OCI-LY7 (cell line): Measurements from ENCODE around the gene RAP1B. TPM values are rescaled to one million over a fixed set of nuclear protein-coding genes. Genes with fewer than 3 reads are reported as not detected.

Source experiments
- BruUV-seq: library from RNA; stranded (reverse); fragments of 400-500 nt; replicated peaks from 2 replicates; lab custom pipeline; 2021; lab: Mats Ljungman, UMichigan
- CTCF ChIA-PET: fragments of 300-600 bp; sonication (Branson Sonifier 250); formaldehyde crosslinking; loops from one replicate; lab custom pipeline; 2022; ENCODE audit warnings: antibody characterized with exemption; ENCODE audit not compliant: unreplicated experiment; lab: Charles Lee
- POLR2A ChIA-PET: fragments of 300-600 bp; sonication (Branson Sonifier 250); formaldehyde crosslinking; loops from one replicate; lab custom pipeline; 2022; ENCODE audit warnings: antibody characterized with exemption; lab: Charles Lee
- DNase-seq: peaks from one replicate; pipeline ENCODE4 v3.0.0-alpha.2; 2015; ENCODE audit warnings: low spot score
- H2AFZ ChIP-seq: fragments of 200-600 bp; sonication (generic), shearing (Covaris generic); 2 replicates; pipeline ENCODE4 v1.6.1; 2014; ENCODE audit warnings: mild to moderate bottlenecking, antibody characterized with exemption, low read length, moderate library complexity
- H3K27ac ChIP-seq: fragments of 200-600 bp; sonication (generic); 2 replicates; pipeline ENCODE4 v1.5.1; 2014; ENCODE audit warnings: mixed run types, low read depth, mild to moderate bottlenecking, moderate library complexity, low read length, inconsistent platforms; ENCODE audit not compliant: poor library complexity, severe bottlenecking
- H3K36me3 ChIP-seq: fragments of 200-600 bp; sonication (generic); 2 replicates; pipeline ENCODE4 v1.6.1; 2014; ENCODE audit warnings: mild to moderate bottlenecking, antibody characterized with exemption, low read length, moderate library complexity, mixed read lengths; ENCODE audit not compliant: insufficient read depth
- H3K4me1 ChIP-seq: fragments of 200-600 bp; sonication (generic); 2 replicates; pipeline ENCODE4 v1.5.1; 2014; ENCODE audit warnings: mild to moderate bottlenecking, low read length; ENCODE audit not compliant: insufficient read depth, poor library complexity, severe bottlenecking
- H3K4me2 ChIP-seq: fragments of 200-600 bp; sonication (generic); 2 replicates; pipeline ENCODE4 v1.6.1; 2014; ENCODE audit warnings: mild to moderate bottlenecking, low read length
- H3K4me3 ChIP-seq: fragments of 200-600 bp; sonication (generic); 2 replicates; pipeline ENCODE4 v1.5.1; 2014; ENCODE audit warnings: mild to moderate bottlenecking, low read depth, low read length; ENCODE audit not compliant: poor library complexity, severe bottlenecking
- H3K79me2 ChIP-seq: fragments of 200-600 bp; sonication (generic); 2 replicates; pipeline ENCODE4 v1.6.1; 2016; ENCODE audit warnings: low read depth, mild to moderate bottlenecking, low read length, moderate library complexity, mixed read lengths; ENCODE audit not compliant: insufficient read depth
- H3K9me2 ChIP-seq: fragments of 200-600 bp; sonication (generic); 2 replicates; pipeline ENCODE4 v1.6.1; 2016; ENCODE audit warnings: mild to moderate bottlenecking, low read length, mixed read lengths; ENCODE audit not compliant: insufficient read depth
- H3K9me3 ChIP-seq: fragments of 200-600 bp; sonication (generic); 2 replicates; pipeline ENCODE4 v1.6.1; 2014; ENCODE audit warnings: mild to moderate bottlenecking, mixed run types, low read length, mixed read lengths
- H4K20me1 ChIP-seq: fragments of 200-600 bp; sonication (generic); 2 replicates; pipeline ENCODE4 v1.6.1; 2014; ENCODE audit warnings: mild to moderate bottlenecking, antibody characterized with exemption, low read length, moderate library complexity, mixed read lengths; ENCODE audit not compliant: insufficient read depth
- CTCF ChIP-seq: fragments of 200-600 bp; sonication (generic); conservative IDR thresholded peaks from 2 replicates; pipeline ENCODE4 v1.5.1; 2014; ENCODE audit warnings: mild to moderate bottlenecking, antibody characterized with exemption, low read length, moderate library complexity, mixed read lengths
- EZH2phosphoT487 ChIP-seq: fragments of 200-600 bp; sonication (generic); IDR thresholded peaks from 2 replicates; pipeline ENCODE4 v1.6.1; 2018; ENCODE audit warnings: low read depth, borderline replicate concordance, mild to moderate bottlenecking, mixed run types, antibody characterized with exemption, low read length, moderate library complexity, mixed read lengths
- intact Hi-C: fragments of 100-400 bp; cut with micrococcal nuclease; formaldehyde crosslinking; loops from one replicate; pipeline ENCODE4 v1.10.0; 2022; ENCODE audit not compliant: unreplicated experiment
- total RNA-seq, 2 experiments: library from RNA; depleted of rRNA in 1 of 2; stranded (reverse); fragments of >200 nt in 1 of 2; shearing (Covaris generic) in 1 of 2; gene quantifications; 2 replicates each; pipeline ENCODE4 v1.2.3, GENCODE V29; 2014 to 2022

The RAP1B gene
- total RNA-seq, 2 experiments from 2014 or later, result 100 to 166 TPM

GRCh38 chr12:68622250-68622649, 11.6 kb downstream of the RAP1B start:
- Histone ChIP-seq H3K9me2 (no peaks in the 10 kb centered on the region), H3K9me3 (peaks cover 26% of the 10 kb centered on the region), H4K20me1 (peaks cover 52% of the 10 kb centered on the region; the same call in 1 of the 2 replicates), H3K4me3 (peak overlapping the region; percentile 13), H2AFZ (no peak overlapping the region), H3K36me3 (peaks cover 83% of the 10 kb centered on the region), H3K79me2 (peaks cover 100% of the 10 kb centered on the region), H3K4me2 (peak overlapping the region; percentile 57), H3K4me1 (peaks cover 55% of the 10 kb centered on the region), H3K27ac (peak overlapping the region; percentile 24)
- no peak for DNase-seq
- intact Hi-C loops, result no loop called here
- no peak for TF ChIP-seq CTCF
- TF ChIP-seq EZH2phosphoT487, result no peak
- ChIA-PET POLR2A (interaction anchor here (0.7 to 6.2 kb wide), 6 partner anchors 9 to 148 kb away, joined by 3 to 49 read pairs (median 6); partner anchors contain the start of gene RAP1B), CTCF (no interaction called here)
- BruUV-seq, result no TSS peak

- intact Hi-C loops, result no loop called here
- peak overlapping the region; percentile 57 for H3K4me2 ChIP-seq
- DNase-seq, result no peak
- H3K4me3 ChIP-seq, result peak overlapping the region; percentile 13
- peaks cover 34% of the 10 kb centered on the region for H3K9me3 ChIP-seq
- H3K36me3 ChIP-seq, result peaks cover 83% of the 10 kb centered on the region
- peaks cover 100% of the 10 kb centered on the region for H3K79me2 ChIP-seq
- CTCF ChIA-PET, result no interaction called here
- peaks cover 49% of the 10 kb centered on the region for H3K4me1 ChIP-seq
- no peak overlapping the region for H2AFZ ChIP-seq
- TF ChIP-seq CTCF (no peak), EZH2phosphoT487 (no peak)
- peak overlapping the region; percentile 24 for H3K27ac ChIP-seq
- H4K20me1 ChIP-seq, result peaks cover 45% of the 10 kb centered on the region; the same call in 1 of the 2 replicates
- no TSS peak for BruUV-seq
- POLR2A ChIA-PET, result interaction anchor here (1.0 to 6.2 kb wide), 4 partner anchors 10 to 147 kb away, joined by 3 to 49 read pairs (median 7); partner anchors contain the start of gene RAP1B
- H3K9me2 ChIP-seq, result no peaks in the 10 kb centered on the region
Observed at GRCh38 chr12:68623059-68623458, 12.4 kb downstream of the RAP1B start.

- Histone ChIP-seq H3K27ac (no peak overlapping the region), H3K9me3 (peaks cover 41% of the 10 kb centered on the region), H3K79me2 (peaks cover 100% of the 10 kb centered on the region), H3K36me3 (peaks cover 83% of the 10 kb centered on the region), H3K4me3 (no peak overlapping the region), H3K9me2 (no peaks in the 10 kb centered on the region), H3K4me1 (peaks cover 48% of the 10 kb centered on the region), H4K20me1 (peaks cover 37% of the 10 kb centered on the region; the same call in 1 of the 2 replicates), H3K4me2 (no peak overlapping the region), H2AFZ (no peak overlapping the region)
- ChIA-PET CTCF (no interaction called here), POLR2A (interaction anchor here (0.6 to 6.2 kb wide), 5 partner anchors 12 to 331 kb away, joined by 3 to 49 read pairs (median 4); partner anchors contain the start of gene RAP1B)
- TF ChIP-seq CTCF, result no peak
- no peak for TF ChIP-seq EZH2phosphoT487
- intact Hi-C loops, result no loop called here
- no TSS peak for BruUV-seq
- no peak for DNase-seq
Observed at GRCh38 chr12:68623984-68624383, 13.3 kb downstream of the RAP1B start.
